Stomach (tissue), 9 donors: Measurements from ENCODE around the gene ADARB2. TPM values are rescaled to one million over a fixed set of nuclear protein-coding genes. Genes with fewer than 3 reads are reported as not detected.
A peak's percentile ranks its signal among the peaks of the same experiment; 100 is the strongest.

ENCODE experiments used
- DNase-seq, 2 donors: peaks; one replicate each; pipeline versions ENCODE4 v3.0.0 to v3.0.0-alpha.2; 2013 to 2019
- H3K27ac ChIP-seq, 5 donors: fragments of 200-600 bp in 4 of 5; sonication (generic) in 4 of 5; one replicate each; pipeline ENCODE4 v1.5.1; 2013 to 2019; ENCODE audit warnings: mild to moderate bottlenecking in 1 of 5, moderate library complexity in 1 of 5
- H3K27me3 ChIP-seq, 3 donors: fragments of 200-600 bp; sonication (generic); one replicate each; pipeline ENCODE4 v1.5.1; 2017 to 2019; ENCODE audit warnings: mixed run types in 1 of 3
- H3K36me3 ChIP-seq, 4 donors: fragments of 200-600 bp; sonication (generic); 1 replicate in 3 of 4; 2 replicates in 1 of 4; pipeline ENCODE4 v1.5.1; 2016 to 2019
- H3K4me1 ChIP-seq, 4 donors: fragments of 200-600 bp; sonication (generic); one replicate each; pipeline ENCODE4 v1.5.1; 2016 to 2019
- H3K4me3 ChIP-seq, 4 donors: fragments of 200-600 bp; sonication (generic) in 3 of 4; one replicate each; pipeline ENCODE4 v1.5.1; 2016 to 2019; ENCODE audit warnings: mild to moderate bottlenecking in 1 of 4
- H3K9me3 ChIP-seq, 4 donors: fragments of 200-600 bp; sonication (generic); one replicate each; pipeline ENCODE4 v1.5.1; 2016 to 2019
- EP300 ChIP-seq: sonication (generic); formaldehyde crosslinking; IDR thresholded peaks from one replicate; pipeline ENCODE4 v1.6.1; 2017; ENCODE audit warnings: antibody characterized with exemption
- POLR2A ChIP-seq, 4 donors: fragments of 450-650 bp; IDR thresholded peaks; one replicate each; pipeline ENCODE4 v1.6.1; 2016; ENCODE audit warnings: antibody characterized with exemption in 4 of 4, control low read depth in 2 of 4, mild to moderate bottlenecking in 1 of 4, moderate library complexity in 1 of 4
- POLR2AphosphoS5 ChIP-seq, 3 donors: sonication (generic); formaldehyde crosslinking; IDR thresholded peaks; one replicate each; pipeline ENCODE4 v1.6.1; 2016; ENCODE audit warnings: antibody characterized with exemption in 3 of 3
- WGBS, 5 donors: extraction: QIAGEN DNeasy Blood & Tissue Kit in 3 of 5; methylation state at CpG; one replicate each; pipeline versions ENCODE4 v1.1.5 to v1.1.7; 2013 to 2018; 5-methylcytosine and 5-hydroxymethylcytosine counted together
- intact Hi-C: fragments of 100-400 bp; cut with DNase I; formaldehyde crosslinking; loops from one replicate; pipeline ENCODE4 v1.15.1; 2023; ENCODE audit warnings: low total_unique reads
- polyA plus RNA-seq, 3 donors: library from polyadenylated mRNA; stranded (reverse); fragments of 200-250 nt; gene quantifications; one replicate each; pipeline ENCODE4 v1.2.3, GENCODE V29; 2013
- total RNA-seq, 5 donors: library from RNA; depleted of rRNA; stranded (reverse); fragments of >200 nt; gene quantifications; one replicate each; pipeline versions ENCODE4 v1.1.0 to v1.2.3, GENCODE V29; 2014 to 2016
- TF ChIP-seq, protein P1 (sequence below), 7 experiments: fragments of 450-650 bp in 4 of 7; fragments of 200-600 bp in 3 of 7; sonication (generic) in 3 of 7; IDR thresholded peaks; one replicate each; pipeline ENCODE4 v1.5.1; 2016 to 2019; ENCODE audit warnings: antibody characterized with exemption in 7 of 7, control low read depth in 2 of 7, mild to moderate bottlenecking in 1 of 7
- donor health status: healthy with polysubstance abuse.
- donor health status: Bipolar disorder and iron deficiency.
- donor health status: healthy.

ADARB2 gene
- total and polyA plus RNA-seq, 8 donors, result 0.55 to 4.1 (median 1.4) TPM; not detected in 1

DNA sequence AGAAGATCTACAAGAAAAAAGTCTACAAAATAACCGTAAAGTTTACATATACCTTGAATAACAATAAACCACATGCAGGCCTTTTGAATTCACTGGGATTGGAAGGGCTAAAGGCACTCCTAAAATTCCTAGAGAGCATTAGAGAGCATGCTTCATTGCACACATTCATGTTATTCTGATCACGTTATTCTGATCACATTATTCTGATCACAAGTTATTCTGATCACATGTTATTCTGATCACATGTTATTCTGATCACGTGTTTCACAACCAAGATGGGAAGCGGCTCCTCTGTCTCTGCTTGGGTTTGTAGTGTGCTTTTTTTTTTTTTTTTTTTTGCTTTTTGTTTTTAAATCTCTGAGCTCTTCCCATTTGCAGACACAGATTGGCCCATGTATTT is 20.5 kb downstream of the ADARB2 start:
- Histone ChIP-seq H3K4me1 (no peaks in the 10 kb centered on the region), H3K36me3 (no peaks in the 10 kb centered on the region), H3K9me3 (no peaks in the 10 kb centered on the region), H3K4me3 (no peak overlapping the region), H3K27me3 (peaks cover 0 to 29% (median 0%) of the 10 kb centered on the region in 3 donors), H3K27ac (no peak overlapping the region)
- intact Hi-C loops, result no loop called here
- 75 to 89% (median 85%) methylated on average over 4 of the region's 4 CpGs for WGBS, 5 donors
- DNase-seq, result no peak
- TF ChIP-seq POLR2A (IDR thresholded peaks at IDR 0.05) (no peak), EP300 (no peak), POLR2AphosphoS5 (IDR thresholded peaks at IDR 0.05) (no peak)
- TF ChIP-seq, protein P1, sequence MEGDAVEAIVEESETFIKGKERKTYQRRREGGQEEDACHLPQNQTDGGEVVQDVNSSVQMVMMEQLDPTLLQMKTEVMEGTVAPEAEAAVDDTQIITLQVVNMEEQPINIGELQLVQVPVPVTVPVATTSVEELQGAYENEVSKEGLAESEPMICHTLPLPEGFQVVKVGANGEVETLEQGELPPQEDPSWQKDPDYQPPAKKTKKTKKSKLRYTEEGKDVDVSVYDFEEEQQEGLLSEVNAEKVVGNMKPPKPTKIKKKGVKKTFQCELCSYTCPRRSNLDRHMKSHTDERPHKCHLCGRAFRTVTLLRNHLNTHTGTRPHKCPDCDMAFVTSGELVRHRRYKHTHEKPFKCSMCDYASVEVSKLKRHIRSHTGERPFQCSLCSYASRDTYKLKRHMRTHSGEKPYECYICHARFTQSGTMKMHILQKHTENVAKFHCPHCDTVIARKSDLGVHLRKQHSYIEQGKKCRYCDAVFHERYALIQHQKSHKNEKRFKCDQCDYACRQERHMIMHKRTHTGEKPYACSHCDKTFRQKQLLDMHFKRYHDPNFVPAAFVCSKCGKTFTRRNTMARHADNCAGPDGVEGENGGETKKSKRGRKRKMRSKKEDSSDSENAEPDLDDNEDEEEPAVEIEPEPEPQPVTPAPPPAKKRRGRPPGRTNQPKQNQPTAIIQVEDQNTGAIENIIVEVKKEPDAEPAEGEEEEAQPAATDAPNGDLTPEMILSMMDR (IDR thresholded peaks at IDR 0.05), result no peak

DNA sequence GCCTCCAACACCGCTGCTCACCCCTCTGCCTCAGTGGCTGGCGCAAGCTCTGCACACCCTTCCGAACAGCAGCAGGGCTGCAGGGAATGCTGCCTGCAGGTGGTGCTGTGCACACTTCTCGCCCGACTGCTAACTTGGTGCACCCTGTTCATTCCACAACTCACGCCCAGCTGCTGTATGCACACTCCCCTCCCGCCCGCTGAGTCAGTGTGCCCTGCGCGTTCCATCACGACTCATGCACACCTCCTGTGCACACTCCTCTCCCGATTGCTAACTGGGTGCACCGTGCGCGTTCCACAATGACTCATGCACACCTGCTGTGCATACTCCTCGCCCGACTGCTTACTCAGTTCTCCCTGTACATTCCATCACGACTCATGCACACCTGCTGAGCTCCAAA is 21.5 kb downstream of the ADARB2 start:
- 27 to 57% (median 29%) methylated on average over 17 to 18 of the region's 18 CpGs for WGBS, 5 donors
- peak; percentile 38 for DNase-seq
- Histone ChIP-seq H3K4me3 (no peak overlapping the region), H3K27me3 (peaks cover 0 to 29% (median 0%) of the 10 kb centered on the region in 3 donors), H3K27ac (no peak overlapping the region), H3K4me1 (no peaks in the 10 kb centered on the region), H3K9me3 (no peaks in the 10 kb centered on the region), H3K36me3 (no peaks in the 10 kb centered on the region)
- intact Hi-C loops, result no loop called here
- no peak for TF ChIP-seq EP300
- TF ChIP-seq, protein P1 (IDR thresholded peaks at IDR 0.05), result peak in 1 of 7 experiments; percentile 30

DNA sequence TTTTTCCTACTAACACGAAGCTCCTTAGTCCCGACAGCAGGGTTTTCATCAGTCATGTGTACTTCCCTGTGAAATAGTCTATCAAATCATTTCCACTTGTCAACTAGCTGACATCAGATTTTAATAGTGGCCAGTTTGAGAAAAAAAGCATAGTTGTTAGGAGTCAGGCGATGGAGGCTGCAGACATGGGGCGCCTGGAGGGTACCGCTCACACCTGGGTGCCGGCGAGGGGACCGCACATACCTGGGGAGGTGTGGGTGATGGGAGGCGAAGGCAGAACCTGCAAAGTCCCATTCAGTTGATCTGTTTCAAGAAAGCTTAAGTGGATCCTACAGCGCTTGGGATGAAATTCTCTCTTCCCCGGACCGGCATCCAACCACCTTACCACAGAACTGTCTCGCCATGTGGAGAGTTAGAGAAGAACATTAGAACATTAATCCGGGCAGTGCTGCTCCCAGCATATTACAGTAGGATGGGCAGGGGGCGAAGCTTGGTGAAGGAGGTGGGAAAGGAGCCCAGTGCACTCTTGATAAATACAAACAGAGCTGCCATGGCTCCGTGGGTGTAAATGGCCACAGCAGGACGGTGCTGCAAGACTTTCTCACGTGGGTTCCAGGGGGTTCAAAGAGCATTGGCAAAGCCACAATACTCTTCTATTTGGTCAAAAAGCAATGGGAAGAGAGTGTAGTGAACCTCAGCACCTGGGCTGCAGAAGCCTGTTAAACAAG is 24.2 kb downstream of the ADARB2 start:
- Histone ChIP-seq H3K9me3 (no peaks in the 10 kb centered on the region), H3K27me3 (peaks cover 0 to 18% (median 0%) of the 10 kb centered on the region in 3 donors), H3K4me1 (no peaks in the 10 kb centered on the region), H3K36me3 (no peaks in the 10 kb centered on the region), H3K27ac (no peak overlapping the region), H3K4me3 (no peak overlapping the region)
- TF ChIP-seq, protein P1 (IDR thresholded peaks at IDR 0.05), result no peak
- TF ChIP-seq POLR2A (IDR thresholded peaks at IDR 0.05) (no peak), POLR2AphosphoS5 (IDR thresholded peaks at IDR 0.05) (no peak), EP300 (no peak)
- intact Hi-C loops, result no loop called here
- 84 to 93% (median 88%) methylated on average over 18 of the region's 18 CpGs for WGBS, 5 donors
- DNase-seq, result no peak

DNA sequence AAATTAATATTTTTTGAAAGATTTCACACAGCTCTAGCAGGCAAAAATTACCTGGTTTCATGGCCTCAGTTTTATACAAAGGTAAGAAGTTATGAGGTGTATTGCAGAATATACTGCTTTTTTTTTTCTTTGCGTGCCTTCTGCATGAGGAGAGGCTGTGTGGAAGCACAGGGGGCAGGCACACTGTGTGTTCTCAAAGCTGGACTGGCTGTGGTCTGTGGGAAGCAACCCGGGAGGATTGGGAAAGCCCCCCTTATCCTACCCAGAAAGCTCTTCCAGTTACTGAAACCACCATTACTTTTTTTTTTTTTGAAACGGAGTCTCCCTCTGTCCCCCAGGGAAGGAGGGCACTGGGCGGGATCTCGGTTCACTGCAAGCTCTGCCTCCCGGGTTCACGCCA is 25.0 kb downstream of the ADARB2 start:
- no peak overlapping the region for H3K27ac ChIP-seq
- TF ChIP-seq POLR2AphosphoS5 (IDR thresholded peaks at IDR 0.05), result no peak
- TF ChIP-seq EP300, result no peak
- TF ChIP-seq, protein P1 (IDR thresholded peaks at IDR 0.05), result no peak
- TF ChIP-seq POLR2A (IDR thresholded peaks at IDR 0.05), result no peak
- peaks cover 0 to 16% (median 0%) of the 10 kb centered on the region in 3 donors for H3K27me3 ChIP-seq
- 70 to 95% (median 84%) methylated on average over 3 to 7 of the region's 7 CpGs for WGBS, 5 donors
- no peaks in the 10 kb centered on the region for H3K36me3 ChIP-seq
- no peaks in the 10 kb centered on the region for H3K4me1 ChIP-seq
- H3K4me3 ChIP-seq, result no peak overlapping the region
- no peak for DNase-seq
- intact Hi-C loops, result no loop called here
- no peaks in the 10 kb centered on the region for H3K9me3 ChIP-seq
